ENCODE measurements around the gene CHMP4A.
"Not testable (repeated sequence)": the region's sequence is repeated elsewhere in the genome, so short reads cannot be mapped to it uniquely, and the experiment has no call there.

The CHMP4A gene

GRCh38 chr14:24219080-24219479 lies 5.8 kb upstream of the CHMP4A start:
- DNase-seq = no peak

DNA sequence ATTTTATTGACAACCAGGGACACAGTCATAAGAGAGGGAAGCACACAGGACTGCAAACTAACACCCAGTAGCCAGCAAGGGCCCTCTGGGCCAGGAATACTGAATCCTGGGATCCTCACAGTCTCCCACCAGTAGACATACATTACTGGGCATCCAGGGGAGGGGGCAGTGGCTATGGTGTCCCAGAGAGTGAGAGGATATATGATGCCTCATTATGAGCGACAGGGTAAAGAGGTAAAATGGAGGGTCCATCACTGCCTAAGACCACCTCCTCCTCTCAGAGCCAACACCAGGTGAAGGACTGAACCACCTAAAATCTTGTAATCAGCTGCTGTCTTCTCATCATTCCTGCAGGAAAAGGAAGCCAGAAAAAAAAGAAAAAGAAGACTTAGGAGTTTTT lies 3.6 kb upstream of the CHMP4A start:
- DNase-seq = not testable (repeated sequence)

DNA sequence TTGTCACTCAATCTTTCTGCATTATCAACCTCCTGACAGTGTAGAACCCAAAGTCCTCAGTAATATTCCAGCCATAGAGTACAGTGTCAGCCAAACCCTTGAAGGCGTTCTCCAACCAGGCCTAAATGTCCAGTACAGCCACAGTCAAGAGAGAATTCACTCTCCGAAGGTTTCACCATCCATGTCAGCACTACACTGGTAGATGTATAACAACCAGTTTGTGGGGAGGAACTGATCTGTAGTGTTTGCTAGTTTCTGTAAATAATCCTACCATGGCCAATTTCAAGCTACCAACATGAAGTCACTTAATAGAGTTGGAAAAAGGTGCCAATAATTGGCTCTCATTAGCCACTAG lies 3.0 kb upstream of the CHMP4A start:
- no peak for DNase-seq

DNA sequence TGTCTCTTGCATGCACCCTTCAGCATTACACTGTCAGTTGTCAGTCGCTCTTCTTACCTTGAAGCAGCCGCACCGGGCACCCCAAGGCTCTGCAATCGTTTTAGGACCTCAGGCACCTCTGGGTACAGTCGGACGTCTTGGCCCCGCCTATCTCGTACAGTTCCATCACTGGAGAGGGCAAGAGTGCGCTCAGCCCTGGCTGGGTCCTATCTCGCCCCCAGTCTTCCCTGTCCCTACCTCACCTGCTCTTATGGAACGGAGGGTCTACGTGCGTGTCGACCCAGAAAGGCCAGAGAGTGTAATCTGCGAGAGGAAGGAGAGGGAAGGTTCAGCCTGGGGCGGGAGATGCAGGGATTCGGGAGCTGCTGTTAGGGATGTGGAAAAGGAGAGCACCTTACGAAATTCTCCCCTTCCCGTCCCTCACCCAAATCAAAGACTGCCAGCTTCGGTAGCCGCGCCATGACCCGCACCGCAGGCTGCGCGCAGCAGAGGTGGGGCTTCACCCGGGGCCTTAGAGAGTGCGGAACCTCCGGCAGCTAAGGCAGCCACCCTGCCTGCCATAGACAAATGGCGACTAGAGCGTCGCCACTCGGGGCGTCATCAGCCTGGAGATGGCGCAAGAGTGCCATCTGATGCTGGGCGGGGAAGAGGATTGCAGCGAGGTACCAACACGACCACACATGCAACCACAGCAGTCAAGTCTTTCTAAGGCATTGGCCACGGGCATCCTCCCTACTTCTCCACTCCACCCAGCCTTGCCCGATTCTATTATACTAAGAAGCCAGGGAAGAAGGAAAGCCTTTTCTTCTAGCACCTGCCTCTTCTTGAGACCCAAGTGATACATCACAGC lies 2.4 kb upstream of the CHMP4A start, which contains the start of gene MDP1:
MDP1 (minus strand) TSS at position 572 of the 850 bp plus-strand sequence; CDS start at position 461, 111 bp downstream.
- DNase-seq = peak; percentile 77

DNA sequence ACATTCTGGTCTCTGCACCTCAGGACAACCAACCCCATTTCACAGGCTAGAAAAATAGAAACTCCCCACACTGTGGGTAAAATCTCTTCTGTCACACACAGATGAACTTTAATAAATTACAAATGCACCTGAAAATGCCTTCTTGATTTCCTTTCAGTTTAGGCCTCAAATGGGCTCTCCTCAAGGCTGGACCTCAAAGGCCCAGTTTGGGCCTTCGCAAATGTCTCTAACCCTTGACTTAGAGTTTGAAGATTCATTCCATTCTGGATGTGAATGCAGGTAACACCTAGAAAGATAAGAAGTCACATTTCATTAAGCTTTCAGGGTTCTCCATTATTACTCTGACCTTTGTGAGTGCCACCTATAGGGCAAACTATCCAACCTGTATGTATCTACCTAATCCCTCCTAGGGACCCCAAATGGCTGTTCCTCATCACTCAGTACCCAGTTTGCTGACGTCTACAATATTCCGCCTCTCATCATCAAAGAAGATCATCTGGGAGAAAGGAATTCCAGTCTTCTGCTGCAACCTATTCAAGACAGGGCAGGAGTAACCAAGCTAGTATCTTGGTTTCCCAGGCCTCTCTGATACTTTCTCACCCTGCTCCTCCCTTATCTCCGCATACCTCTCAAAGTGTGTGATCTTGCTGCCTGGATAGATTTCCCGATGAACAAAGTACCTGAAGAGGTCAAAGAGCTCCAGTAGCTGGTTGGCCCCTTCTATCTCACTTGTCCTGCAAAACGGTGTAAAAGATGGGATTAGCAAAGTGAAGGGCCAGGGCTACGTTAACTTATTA lies 776 bp upstream of the CHMP4A start:
- no peak for DNase-seq

DNA sequence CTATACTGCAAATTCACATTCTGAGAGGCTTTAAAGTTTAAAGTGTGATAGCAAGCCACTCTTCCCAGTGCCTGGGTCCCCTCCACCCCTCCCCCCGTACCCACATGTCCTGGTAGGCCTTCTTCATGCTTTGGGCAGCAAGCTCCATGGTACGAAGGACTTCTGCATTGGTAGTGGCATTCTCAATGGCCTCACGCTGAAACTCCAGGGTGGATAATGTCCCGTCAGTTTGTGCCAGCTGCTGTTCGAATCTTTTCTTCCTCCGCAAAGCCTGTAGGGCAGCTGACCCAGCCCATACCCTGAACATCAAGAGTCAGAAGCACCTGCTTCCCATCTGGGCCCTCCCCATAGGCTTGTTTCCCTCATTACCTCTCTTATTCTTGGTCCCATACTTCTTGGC lies 2.0 kb downstream of the CHMP4A start:
- no peak for DNase-seq

GRCh38 chr14:24207625-24208024 lies 5.7 kb downstream of the CHMP4A start:
- no peak for DNase-seq

DNA sequence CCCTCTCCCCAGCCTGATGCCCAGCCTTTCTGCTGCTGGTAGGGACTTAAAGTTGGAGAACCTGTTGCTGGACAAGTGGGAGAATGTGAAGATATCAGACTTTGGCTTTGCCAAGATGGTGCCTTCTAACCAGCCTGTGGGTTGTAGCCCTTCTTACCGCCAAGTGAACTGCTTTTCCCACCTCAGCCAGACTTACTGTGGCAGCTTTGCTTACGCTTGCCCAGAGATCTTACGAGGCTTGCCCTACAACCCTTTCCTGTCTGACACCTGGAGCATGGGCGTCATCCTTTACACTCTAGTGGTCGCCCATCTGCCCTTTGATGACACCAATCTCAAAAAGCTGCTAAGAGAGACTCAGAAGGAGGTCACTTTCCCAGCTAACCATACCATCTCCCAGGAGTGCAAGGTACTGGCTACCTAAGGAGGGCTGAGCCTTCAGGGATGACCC lies 6.2 kb downstream of the CHMP4A start:
- DNase-seq = no peak

DNA sequence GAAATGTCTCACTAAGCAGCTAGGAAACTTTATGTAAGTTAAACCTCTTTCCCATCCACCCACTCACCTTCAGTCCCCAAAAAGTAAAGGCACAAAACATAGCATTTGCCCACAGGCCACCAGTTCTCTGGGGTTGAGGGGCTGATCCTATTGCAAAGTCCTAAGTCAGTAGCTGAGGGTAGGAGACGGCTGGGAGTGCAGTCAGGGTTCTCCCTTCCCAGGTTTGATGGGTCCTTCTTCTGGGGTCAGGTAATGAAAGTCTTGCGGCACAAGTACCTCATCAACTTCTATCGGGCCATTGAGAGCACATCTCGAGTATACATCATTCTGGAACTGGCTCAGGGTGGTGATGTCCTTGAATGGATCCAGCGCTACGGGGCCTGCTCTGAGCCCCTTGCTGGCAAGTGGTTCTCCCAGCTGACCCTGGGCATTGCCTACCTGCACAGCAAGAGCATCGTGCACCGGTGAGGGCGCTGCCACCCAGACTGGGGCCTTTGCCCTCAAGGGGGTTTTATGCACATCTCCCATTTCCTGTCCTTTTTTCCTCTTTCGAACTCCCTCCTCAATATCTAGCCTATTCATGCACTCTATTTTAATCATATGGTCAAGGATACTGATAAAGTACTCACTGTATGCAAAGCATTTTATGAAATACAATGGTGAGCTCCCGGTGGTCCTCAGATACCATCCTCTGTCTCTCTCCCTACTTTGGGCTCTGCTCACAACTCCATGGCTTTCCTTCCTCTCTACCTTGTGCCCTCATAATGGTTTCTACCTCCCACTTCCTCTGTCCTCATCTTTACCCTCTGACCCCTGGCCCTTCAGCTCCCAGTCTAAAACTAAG lies 6.8 kb downstream of the CHMP4A start:
- no peak for DNase-seq

- no peak for DNase-seq
Measured at GRCh38 chr14:24204163-24205146, 8.8 kb downstream of the CHMP4A start.

- not testable (repeated sequence) for DNase-seq
Measured at GRCh38 chr14:24203249-24203886, 9.9 kb downstream of the CHMP4A start.

DNA sequence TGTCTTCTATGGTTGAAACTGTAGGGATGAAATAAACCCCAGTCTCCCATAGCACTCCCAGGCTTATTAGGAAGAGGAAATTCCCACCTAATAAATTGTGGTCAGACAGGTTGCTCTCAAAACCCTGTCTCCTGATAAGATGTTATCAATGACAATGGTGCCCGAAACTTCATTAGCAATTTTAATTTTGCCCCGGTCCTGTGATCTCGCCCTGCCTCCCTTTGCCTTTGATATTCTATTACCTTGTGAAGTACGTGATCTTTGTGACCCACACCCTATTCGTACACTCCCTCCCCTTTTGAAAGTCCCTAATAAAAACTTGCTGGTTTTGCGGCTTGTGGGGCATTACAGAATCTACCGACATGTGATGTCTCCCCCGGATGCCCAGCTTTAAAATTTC lies 10.8 kb downstream of the CHMP4A start:
- not testable (repeated sequence) for DNase-seq

DNA sequence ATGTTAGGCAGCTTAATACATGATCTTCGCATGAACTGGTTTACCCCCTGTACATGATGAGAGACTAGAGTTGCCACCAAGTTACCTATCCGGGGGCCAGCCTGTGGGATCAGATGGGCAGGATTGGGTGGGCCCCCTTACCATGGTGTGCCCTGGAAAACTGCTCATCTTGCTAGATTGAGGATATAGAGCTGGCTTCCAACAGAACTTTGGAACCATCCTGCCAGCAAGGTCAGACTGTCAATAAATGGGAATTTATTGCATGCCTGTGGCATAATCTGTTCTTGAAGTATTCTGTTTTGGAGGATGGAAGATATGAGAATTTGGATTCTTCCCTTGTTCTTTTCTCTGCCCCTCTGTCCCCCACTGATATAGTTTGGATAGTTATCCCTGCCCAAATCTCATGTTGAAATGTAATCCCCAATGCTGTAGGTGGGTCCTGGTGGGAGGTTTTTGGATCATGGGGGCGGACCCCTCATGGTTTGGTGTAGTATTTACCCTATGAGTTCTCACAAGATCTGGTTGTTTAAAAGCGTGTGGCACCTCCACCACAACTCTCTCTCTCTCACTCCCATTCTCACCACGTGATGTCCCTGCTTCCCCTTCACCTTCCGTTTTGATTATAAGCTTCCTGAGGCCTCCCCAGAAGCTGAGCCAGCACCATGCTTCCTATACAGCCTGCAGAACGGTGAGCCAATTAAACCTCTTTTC lies 14.3 kb downstream of the CHMP4A start:
- DNase-seq = no peak

GRCh38 chr14:24197056-24197450 lies 16.2 kb downstream of the CHMP4A start:
- no peak for DNase-seq

DNA sequence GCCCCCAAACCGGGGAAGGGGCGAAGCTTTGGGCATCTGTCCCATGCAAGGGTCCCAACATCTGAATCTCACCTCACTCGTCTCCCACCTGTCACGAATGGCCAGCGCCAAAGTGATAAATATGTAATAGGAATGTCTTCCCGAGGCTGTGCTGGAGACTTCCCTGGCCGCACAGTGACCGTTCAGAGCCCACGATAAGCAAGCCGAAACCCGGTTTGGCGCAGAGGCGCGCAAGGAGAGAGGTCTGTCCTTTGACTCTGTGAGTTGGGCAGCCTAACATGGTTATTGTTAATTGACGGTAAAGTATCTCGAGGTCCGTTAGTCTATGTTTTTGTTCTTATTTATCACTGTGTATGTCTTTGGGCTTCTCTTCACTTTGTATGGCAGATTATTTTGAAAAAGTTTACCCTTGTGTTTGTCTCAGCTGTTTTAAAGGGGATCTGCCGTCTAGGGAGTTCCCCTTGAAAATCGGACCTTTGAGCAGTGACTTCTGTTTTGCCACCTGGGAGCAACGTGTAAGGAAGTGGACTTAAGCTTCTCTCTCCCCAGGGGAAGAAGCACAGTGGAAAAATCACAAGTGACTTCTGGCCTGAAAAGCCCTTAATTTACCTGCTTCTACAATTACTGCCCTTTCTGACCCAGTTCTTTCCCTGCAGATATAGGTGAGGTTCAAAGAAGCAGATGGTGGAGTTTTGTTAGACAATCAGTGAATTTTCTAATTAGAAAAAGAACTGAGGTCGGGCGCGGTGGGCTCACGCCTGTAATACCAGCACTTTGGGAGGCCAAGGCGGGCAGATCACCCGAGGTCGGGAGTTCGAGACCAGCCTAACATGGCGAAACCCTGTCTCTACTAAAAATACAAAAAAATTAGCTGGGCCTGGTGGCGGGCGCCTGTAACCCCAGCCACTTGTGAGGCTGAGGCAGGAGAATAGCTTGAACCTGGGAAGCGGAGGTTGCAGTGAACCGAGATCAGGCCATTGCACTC lies 16.9 kb downstream of the CHMP4A start:
- DNase-seq = no peak

GRCh38 chr14:24195186-24196070 lies 17.9 kb downstream of the CHMP4A start, which contains the start of gene TM9SF1:
TM9SF1 (minus strand) TSS chr14:24195441; CDS start chr14:24195019, 422 bp downstream.
- peak; percentile 25 for DNase-seq

DNA sequence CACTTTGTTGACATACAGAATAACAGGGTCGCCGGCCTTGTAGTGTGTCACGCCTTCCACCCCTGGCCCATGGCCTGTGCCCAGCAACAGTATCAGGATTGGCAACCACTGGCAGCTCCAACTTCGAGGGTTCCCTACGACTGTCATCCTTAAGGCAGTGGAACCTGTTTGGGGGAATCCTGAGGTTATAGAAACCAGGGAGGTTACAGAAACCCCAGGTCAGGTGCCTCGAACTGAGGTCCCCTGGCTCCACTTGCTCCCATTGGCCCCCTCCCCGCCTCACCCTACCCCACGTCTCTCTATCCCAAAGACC lies 18.5 kb downstream of the CHMP4A start:
- DNase-seq = no peak

GRCh38 chr14:24194186-24194872 lies 19.0 kb downstream of the CHMP4A start:
- no peak for DNase-seq

All from NCI-H748 treated with DMSO at 0.1 percent for 48 hours (cell line).